ENCODE measurements around the gene PTER.

PTER gene

GRCh38 chr10:16436758-16437539, at the start of gene PTER:
TSS of gene PTER (plus strand) at chr10:16437010. CDS start at chr10:16484385, 47,375 bp downstream.
- H3K27me3 ChIP-seq (ENCODE audit: low read depth, low read length) = no peaks in the 10 kb centered on the region
- H3K4me1 ChIP-seq (ENCODE audit: low read length) = peaks cover 5% of the 10 kb centered on the region; the same call in 1 of the 2 replicates
- TF ChIP-seq EZH2phosphoT487 (IDR thresholded peaks at IDR 0.05; ENCODE audit: low read depth) = no peak
- TF ChIP-seq CTCF (IDR thresholded peaks at IDR 0.05; ENCODE audit: low read depth, low read length) = no peak
- no peaks in the 10 kb centered on the region for H3K9me3 ChIP-seq (ENCODE audit: insufficient read depth, low read length)
- peak within 1 kb of the TSS; percentile 40; the same call in 1 of the 2 replicates for H3K27ac ChIP-seq (ENCODE audit: low read length)
- peak within 1 kb of the TSS; percentile 79 for H3K9ac ChIP-seq (ENCODE audit: low read length)
- H4K20me1 ChIP-seq (ENCODE audit: insufficient read depth, low read length) = no peaks in the 10 kb centered on the region
- no peaks in the 10 kb centered on the region for H3K36me3 ChIP-seq (replicated peaks; ENCODE audit: low read depth, low read length)
- H3K4me2 ChIP-seq (ENCODE audit: low read length) = peak within 1 kb of the TSS; percentile 94
- peak within 1 kb of the TSS; percentile 91 for H3K4me3 ChIP-seq (ENCODE audit: low read length)
- peaks cover 11% of the 10 kb centered on the region for H3K79me2 ChIP-seq (ENCODE audit: low read length)
- H2AFZ ChIP-seq (ENCODE audit: low read depth, low read length) = peak within 1 kb of the TSS; percentile 93

- Histone ChIP-seq H3K27me3 (ENCODE audit: low read depth, low read length) (no peaks in the 10 kb centered on the region), H2AFZ (ENCODE audit: low read depth, low read length) (no peak overlapping the region), H3K4me2 (ENCODE audit: low read length) (no peak overlapping the region), H3K36me3 (replicated peaks; ENCODE audit: low read depth, low read length) (no peaks in the 10 kb centered on the region), H3K4me3 (ENCODE audit: low read length) (no peak overlapping the region), H3K4me1 (ENCODE audit: low read length) (no peaks in the 10 kb centered on the region), H3K79me2 (ENCODE audit: low read length) (no peaks in the 10 kb centered on the region), H4K20me1 (ENCODE audit: insufficient read depth, low read length) (no peaks in the 10 kb centered on the region), H3K9me3 (ENCODE audit: insufficient read depth, low read length) (no peaks in the 10 kb centered on the region), H3K27ac (ENCODE audit: low read length) (no peak overlapping the region), H3K9ac (ENCODE audit: low read length) (no peak overlapping the region)
- TF ChIP-seq CTCF (IDR thresholded peaks at IDR 0.05; ENCODE audit: low read depth, low read length) (no peak), EZH2phosphoT487 (IDR thresholded peaks at IDR 0.05; ENCODE audit: low read depth) (no peak)
Observed at GRCh38 chr10:16392531-16393069, 44.2 kb upstream of the PTER start.

GRCh38 chr10:16393271-16393858, 43.4 kb upstream of the PTER start:
- no peaks in the 10 kb centered on the region for H3K27me3 ChIP-seq (ENCODE audit: low read depth, low read length)
- no peaks in the 10 kb centered on the region for H4K20me1 ChIP-seq (ENCODE audit: insufficient read depth, low read length)
- no peak overlapping the region for H3K4me3 ChIP-seq (ENCODE audit: low read length)
- no peak overlapping the region for H3K9ac ChIP-seq (ENCODE audit: low read length)
- H3K4me1 ChIP-seq (ENCODE audit: low read length) = no peaks in the 10 kb centered on the region
- H3K9me3 ChIP-seq (ENCODE audit: insufficient read depth, low read length) = no peaks in the 10 kb centered on the region
- H3K27ac ChIP-seq (ENCODE audit: low read length) = no peak overlapping the region
- H3K79me2 ChIP-seq (ENCODE audit: low read length) = no peaks in the 10 kb centered on the region
- H3K36me3 ChIP-seq (replicated peaks; ENCODE audit: low read depth, low read length) = no peaks in the 10 kb centered on the region
- H3K4me2 ChIP-seq (ENCODE audit: low read length) = no peak overlapping the region
- TF ChIP-seq CTCF (IDR thresholded peaks at IDR 0.05; ENCODE audit: low read depth, low read length) (no peak), EZH2phosphoT487 (IDR thresholded peaks at IDR 0.05; ENCODE audit: low read depth) (no peak)
- no peak overlapping the region for H2AFZ ChIP-seq (ENCODE audit: low read depth, low read length)

GRCh38 chr10:16401416-16401815, 35.4 kb upstream of the PTER start:
- Histone ChIP-seq H3K27ac (ENCODE audit: low read length) (no peak overlapping the region), H4K20me1 (ENCODE audit: insufficient read depth, low read length) (no peaks in the 10 kb centered on the region), H3K4me1 (ENCODE audit: low read length) (no peaks in the 10 kb centered on the region), H3K4me2 (ENCODE audit: low read length) (no peak overlapping the region), H2AFZ (ENCODE audit: low read depth, low read length) (no peak overlapping the region), H3K27me3 (ENCODE audit: low read depth, low read length) (no peaks in the 10 kb centered on the region), H3K36me3 (replicated peaks; ENCODE audit: low read depth, low read length) (no peaks in the 10 kb centered on the region), H3K9ac (ENCODE audit: low read length) (no peak overlapping the region), H3K79me2 (ENCODE audit: low read length) (no peaks in the 10 kb centered on the region), H3K9me3 (ENCODE audit: insufficient read depth, low read length) (no peaks in the 10 kb centered on the region), H3K4me3 (ENCODE audit: low read length) (no peak overlapping the region)
- TF ChIP-seq CTCF (IDR thresholded peaks at IDR 0.05; ENCODE audit: low read depth, low read length) (no peak), EZH2phosphoT487 (IDR thresholded peaks at IDR 0.05; ENCODE audit: low read depth) (no peak)
